GM12874 (cell line): ENCODE results near the gene C4A.

Experiments
- TF ChIP-seq, protein P1 (sequence below): IDR thresholded peaks from 2 replicates; pipeline ENCODE4 v1.5.1; 2011; ENCODE audit warnings: low read depth, mild to moderate bottlenecking, control low read depth, low read length, moderate library complexity; ENCODE audit not compliant: insufficient read depth

The C4A gene

DNA sequence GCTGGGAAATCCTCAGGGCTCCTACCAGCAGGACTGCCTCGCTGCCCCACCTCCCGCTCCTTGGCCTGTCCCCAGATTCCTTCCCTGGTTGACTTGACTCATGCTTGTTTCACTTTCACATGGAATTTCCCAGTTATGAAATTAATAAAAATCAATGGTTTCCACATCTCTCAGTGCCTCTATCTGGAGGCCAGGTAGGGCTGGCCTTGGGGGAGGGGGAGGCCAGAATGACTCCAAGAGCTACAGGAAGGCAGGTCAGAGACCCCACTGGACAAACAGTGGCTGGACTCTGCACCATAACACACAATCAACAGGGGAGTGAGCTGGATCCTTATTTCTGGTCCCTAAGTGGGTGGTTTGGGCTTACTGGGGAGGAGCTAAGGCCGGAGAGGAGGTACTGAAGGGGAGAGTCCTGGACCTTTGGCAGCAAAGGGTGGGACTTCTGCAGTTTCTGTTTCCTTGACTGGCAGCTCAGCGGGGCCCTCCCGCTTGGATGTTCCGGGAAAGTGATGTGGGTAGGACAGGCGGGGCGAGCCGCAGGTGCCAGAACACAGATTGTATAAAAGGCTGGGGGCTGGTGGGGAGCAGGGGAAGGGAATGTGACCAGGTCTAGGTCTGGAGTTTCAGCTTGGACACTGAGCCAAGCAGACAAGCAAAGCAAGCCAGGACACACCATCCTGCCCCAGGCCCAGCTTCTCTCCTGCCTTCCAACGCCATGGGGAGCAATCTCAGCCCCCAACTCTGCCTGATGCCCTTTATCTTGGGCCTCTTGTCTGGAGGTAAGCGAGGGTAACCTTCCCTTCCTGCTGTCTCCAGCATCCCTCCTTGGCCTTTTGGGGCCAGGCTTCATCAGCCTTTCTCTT, 36.1 kb upstream of the C4A start, which contains the start of gene CFB:
Gene CFB (plus strand): TSS at position 589 of the 863 bp plus-strand sequence. CDS start 127 bp downstream, at position 716.
- TF ChIP-seq, protein P1, sequence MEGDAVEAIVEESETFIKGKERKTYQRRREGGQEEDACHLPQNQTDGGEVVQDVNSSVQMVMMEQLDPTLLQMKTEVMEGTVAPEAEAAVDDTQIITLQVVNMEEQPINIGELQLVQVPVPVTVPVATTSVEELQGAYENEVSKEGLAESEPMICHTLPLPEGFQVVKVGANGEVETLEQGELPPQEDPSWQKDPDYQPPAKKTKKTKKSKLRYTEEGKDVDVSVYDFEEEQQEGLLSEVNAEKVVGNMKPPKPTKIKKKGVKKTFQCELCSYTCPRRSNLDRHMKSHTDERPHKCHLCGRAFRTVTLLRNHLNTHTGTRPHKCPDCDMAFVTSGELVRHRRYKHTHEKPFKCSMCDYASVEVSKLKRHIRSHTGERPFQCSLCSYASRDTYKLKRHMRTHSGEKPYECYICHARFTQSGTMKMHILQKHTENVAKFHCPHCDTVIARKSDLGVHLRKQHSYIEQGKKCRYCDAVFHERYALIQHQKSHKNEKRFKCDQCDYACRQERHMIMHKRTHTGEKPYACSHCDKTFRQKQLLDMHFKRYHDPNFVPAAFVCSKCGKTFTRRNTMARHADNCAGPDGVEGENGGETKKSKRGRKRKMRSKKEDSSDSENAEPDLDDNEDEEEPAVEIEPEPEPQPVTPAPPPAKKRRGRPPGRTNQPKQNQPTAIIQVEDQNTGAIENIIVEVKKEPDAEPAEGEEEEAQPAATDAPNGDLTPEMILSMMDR = no peak

GRCh38 chr6:31946370-31946885, 35.4 kb upstream of the C4A start:
- TF ChIP-seq, protein P1 = no peak

DNA sequence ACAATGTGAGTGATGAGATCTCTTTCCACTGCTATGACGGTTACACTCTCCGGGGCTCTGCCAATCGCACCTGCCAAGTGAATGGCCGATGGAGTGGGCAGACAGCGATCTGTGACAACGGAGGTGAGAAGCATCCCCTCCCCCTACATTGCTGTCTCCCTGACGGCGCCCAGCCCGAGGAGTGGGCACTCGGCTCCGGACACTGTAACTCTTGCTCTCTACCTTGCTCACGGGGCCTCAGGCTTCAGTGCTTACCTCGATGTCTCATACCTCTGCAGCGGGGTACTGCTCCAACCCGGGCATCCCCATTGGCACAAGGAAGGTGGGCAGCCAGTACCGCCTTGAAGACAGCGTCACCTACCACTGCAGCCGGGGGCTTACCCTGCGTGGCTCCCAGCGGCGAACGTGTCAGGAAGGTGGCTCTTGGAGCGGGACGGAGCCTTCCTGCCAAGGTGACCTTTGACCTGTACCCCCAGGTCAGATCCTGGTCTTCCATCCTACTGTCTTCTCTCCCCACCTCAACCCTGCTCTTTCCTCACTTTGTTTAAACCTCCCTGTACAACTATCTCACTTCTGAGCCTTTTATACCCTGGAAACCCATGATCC, 34.7 kb upstream of the C4A start:
- TF ChIP-seq, protein P1 = no peak

GRCh38 chr6:31947864-31948263, 34.0 kb upstream of the C4A start:
- TF ChIP-seq, protein P1 = no peak

- TF ChIP-seq, protein P1 = no peak
Measured at GRCh38 chr6:31948306-31948705, 33.6 kb upstream of the C4A start.

- TF ChIP-seq, protein P1 = no peak
Measured at GRCh38 chr6:31948753-31949413, 33.0 kb upstream of the C4A start.

GRCh38 chr6:31949926-31950548, 31.8 kb upstream of the C4A start:
- TF ChIP-seq, protein P1 = no peak
